H1 (cell line): ENCODE measurements around the gene AQP12A. TPM values are rescaled to one million over a fixed set of nuclear protein-coding genes. Genes with fewer than 3 reads are reported as not detected.

Experiments used
- BRCA1 ChIP-seq: IDR thresholded peaks from 2 replicates; pipeline ENCODE4 v1.6.1; 2012; ENCODE audit warnings: low read depth, low read length, improper control_type of control experiment
- PHF8 ChIP-seq: fragments of 200-600 bp; sonication (generic); conservative IDR thresholded peaks from 2 replicates; pipeline ENCODE4 v1.7.1; 2012; ENCODE audit warnings: low read depth, mild to moderate bottlenecking, inconsistent platforms, low read length, moderate library complexity
- RNF2 ChIP-seq: fragments of 200-900, 300-1000 bp; sonication (generic); IDR thresholded peaks from 2 replicates; pipeline ENCODE4 v1.7.1; 2016; ENCODE audit warnings: borderline replicate concordance, low read depth, mild to moderate bottlenecking, antibody characterized with exemption, low read length; ENCODE audit not compliant: poor library complexity, severe bottlenecking; ENCODE audit errors: missing control alignments
- SIRT6 ChIP-seq: IDR thresholded peaks from one replicate; pipeline ENCODE4 v1.7.1; 2012; ENCODE audit warnings: low read length, inconsistent platforms
- TBP ChIP-seq: IDR thresholded peaks from 2 replicates; pipeline ENCODE4 v1.6.1; 2011; ENCODE audit warnings: low read depth, low read length, improper control_type of control experiment
- polyA plus RNA-seq, 7 experiments: library from polyadenylated mRNA; depleted of rRNA in 3 of 7; stranded (reverse) in 5 of 7; unstranded in 2 of 7; fragments of >200 nt in 5 of 7; fragments of 200-250 nt in 2 of 7; gene quantifications; 1 replicate in 5 of 7; 2 replicates in 1 of 7; 4 replicates in 1 of 7; pipeline versions ENCODE4 v1.2.1 to v1.2.3, GENCODE V29; 2011 to 2013; ENCODE audit warnings: missing spikeins in 2 of 7, mixed read lengths in 2 of 7
- total RNA-seq: library from RNA; stranded (reverse); fragmentation: NEBNext Ultra II Directional; extraction: Animal tissue kit (Norgen Biotek cat#: 25700); gene quantifications from 2 replicates; pipeline ENCODE4 v1.2.1, GENCODE V29; 2021
- TF ChIP-seq, protein P1 (sequence below): fragments of 300-600 bp; sonication (generic); IDR thresholded peaks from 2 replicates; pipeline ENCODE4 v1.7.1; 2012; ENCODE audit warnings: low read length, moderate library complexity, mild to moderate bottlenecking, inconsistent platforms; ENCODE audit not compliant: insufficient replicate concordance

Gene AQP12A
- total and polyA plus RNA-seq, 2 of the 8 experiments (the other 6 are each of a cell fraction or from before 2014, with no cell fraction given): not detected

DNA sequence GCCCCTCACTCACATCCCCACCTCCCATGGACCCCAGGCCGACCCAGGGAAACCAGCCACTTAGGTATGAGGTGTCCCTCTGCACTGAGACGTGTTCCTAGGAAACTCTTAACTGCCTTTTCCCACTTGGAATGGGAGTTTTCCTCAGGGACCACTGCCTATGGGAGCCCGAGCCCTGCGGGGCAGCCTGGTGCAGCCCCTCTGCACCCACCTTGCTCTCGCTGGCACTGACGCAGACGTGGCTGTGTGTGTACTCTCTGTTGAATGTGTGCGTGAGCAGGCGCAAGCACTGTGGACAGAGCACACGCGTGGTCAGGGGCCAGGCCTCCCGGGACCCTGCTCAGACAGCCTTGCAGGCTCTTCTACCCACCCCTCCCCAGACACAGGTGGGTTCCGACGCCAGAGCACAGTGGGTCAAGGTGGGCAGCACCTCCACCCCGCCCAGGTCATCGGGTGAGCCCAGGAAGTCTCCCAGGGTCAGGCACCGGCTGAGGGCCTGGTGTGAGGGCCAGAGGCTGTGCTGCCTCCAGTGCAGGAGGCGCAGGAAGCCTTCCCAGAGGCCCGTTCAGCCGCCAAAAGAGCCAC, 30.0 kb downstream of the AQP12A start (continued):
- TF ChIP-seq, protein P1, sequence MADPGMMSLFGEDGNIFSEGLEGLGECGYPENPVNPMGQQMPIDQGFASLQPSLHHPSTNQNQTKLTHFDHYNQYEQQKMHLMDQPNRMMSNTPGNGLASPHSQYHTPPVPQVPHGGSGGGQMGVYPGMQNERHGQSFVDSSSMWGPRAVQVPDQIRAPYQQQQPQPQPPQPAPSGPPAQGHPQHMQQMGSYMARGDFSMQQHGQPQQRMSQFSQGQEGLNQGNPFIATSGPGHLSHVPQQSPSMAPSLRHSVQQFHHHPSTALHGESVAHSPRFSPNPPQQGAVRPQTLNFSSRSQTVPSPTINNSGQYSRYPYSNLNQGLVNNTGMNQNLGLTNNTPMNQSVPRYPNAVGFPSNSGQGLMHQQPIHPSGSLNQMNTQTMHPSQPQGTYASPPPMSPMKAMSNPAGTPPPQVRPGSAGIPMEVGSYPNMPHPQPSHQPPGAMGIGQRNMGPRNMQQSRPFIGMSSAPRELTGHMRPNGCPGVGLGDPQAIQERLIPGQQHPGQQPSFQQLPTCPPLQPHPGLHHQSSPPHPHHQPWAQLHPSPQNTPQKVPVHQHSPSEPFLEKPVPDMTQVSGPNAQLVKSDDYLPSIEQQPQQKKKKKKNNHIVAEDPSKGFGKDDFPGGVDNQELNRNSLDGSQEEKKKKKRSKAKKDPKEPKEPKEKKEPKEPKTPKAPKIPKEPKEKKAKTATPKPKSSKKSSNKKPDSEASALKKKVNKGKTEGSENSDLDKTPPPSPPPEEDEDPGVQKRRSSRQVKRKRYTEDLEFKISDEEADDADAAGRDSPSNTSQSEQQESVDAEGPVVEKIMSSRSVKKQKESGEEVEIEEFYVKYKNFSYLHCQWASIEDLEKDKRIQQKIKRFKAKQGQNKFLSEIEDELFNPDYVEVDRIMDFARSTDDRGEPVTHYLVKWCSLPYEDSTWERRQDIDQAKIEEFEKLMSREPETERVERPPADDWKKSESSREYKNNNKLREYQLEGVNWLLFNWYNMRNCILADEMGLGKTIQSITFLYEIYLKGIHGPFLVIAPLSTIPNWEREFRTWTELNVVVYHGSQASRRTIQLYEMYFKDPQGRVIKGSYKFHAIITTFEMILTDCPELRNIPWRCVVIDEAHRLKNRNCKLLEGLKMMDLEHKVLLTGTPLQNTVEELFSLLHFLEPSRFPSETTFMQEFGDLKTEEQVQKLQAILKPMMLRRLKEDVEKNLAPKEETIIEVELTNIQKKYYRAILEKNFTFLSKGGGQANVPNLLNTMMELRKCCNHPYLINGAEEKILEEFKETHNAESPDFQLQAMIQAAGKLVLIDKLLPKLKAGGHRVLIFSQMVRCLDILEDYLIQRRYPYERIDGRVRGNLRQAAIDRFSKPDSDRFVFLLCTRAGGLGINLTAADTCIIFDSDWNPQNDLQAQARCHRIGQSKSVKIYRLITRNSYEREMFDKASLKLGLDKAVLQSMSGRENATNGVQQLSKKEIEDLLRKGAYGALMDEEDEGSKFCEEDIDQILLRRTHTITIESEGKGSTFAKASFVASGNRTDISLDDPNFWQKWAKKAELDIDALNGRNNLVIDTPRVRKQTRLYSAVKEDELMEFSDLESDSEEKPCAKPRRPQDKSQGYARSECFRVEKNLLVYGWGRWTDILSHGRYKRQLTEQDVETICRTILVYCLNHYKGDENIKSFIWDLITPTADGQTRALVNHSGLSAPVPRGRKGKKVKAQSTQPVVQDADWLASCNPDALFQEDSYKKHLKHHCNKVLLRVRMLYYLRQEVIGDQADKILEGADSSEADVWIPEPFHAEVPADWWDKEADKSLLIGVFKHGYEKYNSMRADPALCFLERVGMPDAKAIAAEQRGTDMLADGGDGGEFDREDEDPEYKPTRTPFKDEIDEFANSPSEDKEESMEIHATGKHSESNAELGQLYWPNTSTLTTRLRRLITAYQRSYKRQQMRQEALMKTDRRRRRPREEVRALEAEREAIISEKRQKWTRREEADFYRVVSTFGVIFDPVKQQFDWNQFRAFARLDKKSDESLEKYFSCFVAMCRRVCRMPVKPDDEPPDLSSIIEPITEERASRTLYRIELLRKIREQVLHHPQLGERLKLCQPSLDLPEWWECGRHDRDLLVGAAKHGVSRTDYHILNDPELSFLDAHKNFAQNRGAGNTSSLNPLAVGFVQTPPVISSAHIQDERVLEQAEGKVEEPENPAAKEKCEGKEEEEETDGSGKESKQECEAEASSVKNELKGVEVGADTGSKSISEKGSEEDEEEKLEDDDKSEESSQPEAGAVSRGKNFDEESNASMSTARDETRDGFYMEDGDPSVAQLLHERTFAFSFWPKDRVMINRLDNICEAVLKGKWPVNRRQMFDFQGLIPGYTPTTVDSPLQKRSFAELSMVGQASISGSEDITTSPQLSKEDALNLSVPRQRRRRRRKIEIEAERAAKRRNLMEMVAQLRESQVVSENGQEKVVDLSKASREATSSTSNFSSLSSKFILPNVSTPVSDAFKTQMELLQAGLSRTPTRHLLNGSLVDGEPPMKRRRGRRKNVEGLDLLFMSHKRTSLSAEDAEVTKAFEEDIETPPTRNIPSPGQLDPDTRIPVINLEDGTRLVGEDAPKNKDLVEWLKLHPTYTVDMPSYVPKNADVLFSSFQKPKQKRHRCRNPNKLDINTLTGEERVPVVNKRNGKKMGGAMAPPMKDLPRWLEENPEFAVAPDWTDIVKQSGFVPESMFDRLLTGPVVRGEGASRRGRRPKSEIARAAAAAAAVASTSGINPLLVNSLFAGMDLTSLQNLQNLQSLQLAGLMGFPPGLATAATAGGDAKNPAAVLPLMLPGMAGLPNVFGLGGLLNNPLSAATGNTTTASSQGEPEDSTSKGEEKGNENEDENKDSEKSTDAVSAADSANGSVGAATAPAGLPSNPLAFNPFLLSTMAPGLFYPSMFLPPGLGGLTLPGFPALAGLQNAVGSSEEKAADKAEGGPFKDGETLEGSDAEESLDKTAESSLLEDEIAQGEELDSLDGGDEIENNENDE: no peak
- no peak for TF ChIP-seq PHF8
- TF ChIP-seq BRCA1: no peak
- no peak for TF ChIP-seq RNF2
- no peak for TF ChIP-seq TBP
- no peak for TF ChIP-seq SIRT6
